Astrocyte of the cerebellum (primary cell): ENCODE measurements around the gene GALNT17.

Source experiments
- DNase-seq: peaks from one replicate; pipeline ENCODE4 v3.0.0-alpha.2; 2011; ENCODE audit warnings: low read depth
- H3K4me3 ChIP-seq: 2 replicates; pipeline ENCODE4 v1.5.1; 2011; ENCODE audit warnings: mild to moderate bottlenecking, low read depth, low read length, moderate library complexity
- in situ Hi-C: cut with HindIII; loops from 2 replicates; pipeline ENCODE4 v1.10.0; 2017; ENCODE audit warnings: low sequenced_read_pairs
- TF ChIP-seq, protein P1 (sequence below): IDR thresholded peaks from 2 replicates; pipeline ENCODE4 v1.5.1; 2012; ENCODE audit warnings: low read length, low read depth, moderate library complexity, mild to moderate bottlenecking; ENCODE audit errors: missing control alignments

The GALNT17 gene

DNA sequence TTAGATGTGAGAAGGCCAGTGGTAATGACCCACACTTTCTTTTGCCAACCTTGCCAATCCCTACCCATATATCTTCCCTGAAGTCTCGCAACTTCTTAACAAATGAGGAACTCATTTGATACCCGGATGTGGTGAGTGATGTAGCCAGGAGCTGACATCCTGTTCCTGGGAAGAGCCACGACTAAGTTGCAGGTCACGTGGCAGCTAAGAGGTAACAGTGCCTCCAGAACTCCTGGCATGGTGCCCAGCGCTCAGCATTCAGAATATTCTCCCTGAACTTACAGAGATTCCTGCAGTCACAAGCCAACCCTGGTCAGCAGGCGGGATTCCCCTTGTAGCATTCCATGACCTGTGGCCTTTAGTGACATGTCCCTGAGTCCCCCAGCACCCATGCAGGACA, 282.5 kb downstream of the GALNT17 start:
- TF ChIP-seq, protein P1, sequence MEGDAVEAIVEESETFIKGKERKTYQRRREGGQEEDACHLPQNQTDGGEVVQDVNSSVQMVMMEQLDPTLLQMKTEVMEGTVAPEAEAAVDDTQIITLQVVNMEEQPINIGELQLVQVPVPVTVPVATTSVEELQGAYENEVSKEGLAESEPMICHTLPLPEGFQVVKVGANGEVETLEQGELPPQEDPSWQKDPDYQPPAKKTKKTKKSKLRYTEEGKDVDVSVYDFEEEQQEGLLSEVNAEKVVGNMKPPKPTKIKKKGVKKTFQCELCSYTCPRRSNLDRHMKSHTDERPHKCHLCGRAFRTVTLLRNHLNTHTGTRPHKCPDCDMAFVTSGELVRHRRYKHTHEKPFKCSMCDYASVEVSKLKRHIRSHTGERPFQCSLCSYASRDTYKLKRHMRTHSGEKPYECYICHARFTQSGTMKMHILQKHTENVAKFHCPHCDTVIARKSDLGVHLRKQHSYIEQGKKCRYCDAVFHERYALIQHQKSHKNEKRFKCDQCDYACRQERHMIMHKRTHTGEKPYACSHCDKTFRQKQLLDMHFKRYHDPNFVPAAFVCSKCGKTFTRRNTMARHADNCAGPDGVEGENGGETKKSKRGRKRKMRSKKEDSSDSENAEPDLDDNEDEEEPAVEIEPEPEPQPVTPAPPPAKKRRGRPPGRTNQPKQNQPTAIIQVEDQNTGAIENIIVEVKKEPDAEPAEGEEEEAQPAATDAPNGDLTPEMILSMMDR = no peak
- no peak overlapping the region for H3K4me3 ChIP-seq
- no peak for DNase-seq
- in situ Hi-C loops = no loop called here

DNA sequence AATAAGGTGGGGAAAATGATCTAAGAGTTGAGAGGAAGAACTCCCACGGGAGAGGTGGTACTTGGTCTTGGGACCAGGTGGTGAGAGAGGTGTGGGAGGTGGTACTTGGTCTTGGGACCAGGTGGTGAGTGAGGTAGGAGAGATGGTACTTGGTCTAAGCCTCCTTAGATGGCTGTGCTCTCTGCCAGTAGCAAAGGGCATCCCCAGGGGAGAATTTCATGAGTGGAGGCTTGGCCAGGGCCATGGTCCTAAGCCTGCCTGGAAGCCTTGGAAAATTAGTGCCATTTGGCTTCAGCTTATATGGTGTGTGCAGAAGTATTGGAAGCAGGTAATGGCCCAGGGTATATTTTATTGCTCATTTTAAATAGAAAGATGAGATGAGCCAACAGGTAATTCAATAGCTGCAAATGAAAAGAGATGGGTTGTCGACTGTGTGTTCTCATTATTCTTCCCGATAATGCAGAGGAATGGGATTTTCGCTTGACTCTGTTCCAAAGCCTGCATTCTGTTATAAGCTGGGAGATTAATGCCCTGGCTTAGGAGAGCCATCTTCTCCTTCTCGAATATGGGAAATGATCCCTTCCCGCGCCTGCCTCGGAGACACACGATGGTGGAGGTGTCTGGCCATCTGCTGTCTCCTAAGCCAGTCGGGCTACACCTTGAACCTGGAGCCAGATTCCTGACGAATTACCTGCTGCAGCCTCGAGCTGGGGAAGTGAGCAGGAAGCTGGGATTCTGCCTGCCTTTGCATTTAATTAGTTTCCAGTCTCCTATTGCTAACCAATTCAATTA, 287.8 kb downstream of the GALNT17 start:
- TF ChIP-seq, protein P1 = no peak
- no peak overlapping the region for H3K4me3 ChIP-seq
- in situ Hi-C loops = no loop called here
- no peak for DNase-seq

DNA sequence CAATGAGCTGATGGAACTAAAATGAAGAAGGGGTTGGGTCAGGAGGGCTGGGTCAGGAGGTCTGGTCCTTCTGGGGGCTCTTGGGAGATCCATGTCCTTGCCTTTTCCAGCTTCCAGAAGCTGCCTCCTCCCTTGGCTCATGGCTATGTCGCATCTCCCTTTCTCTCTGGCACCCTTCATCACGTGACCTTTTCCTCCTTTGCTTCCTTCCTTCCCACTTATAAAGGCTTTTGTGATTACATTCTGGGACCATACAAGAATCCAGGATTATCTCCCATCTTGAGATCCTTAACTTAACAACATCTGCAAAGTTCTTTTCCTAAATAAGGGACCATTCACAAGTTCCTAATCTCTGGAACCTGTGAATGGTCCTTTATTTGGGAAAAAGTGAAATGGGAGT, 290.2 kb downstream of the GALNT17 start:
- no peak for DNase-seq
- TF ChIP-seq, protein P1 = no peak
- no peak overlapping the region for H3K4me3 ChIP-seq
- in situ Hi-C loops = no loop called here

DNA sequence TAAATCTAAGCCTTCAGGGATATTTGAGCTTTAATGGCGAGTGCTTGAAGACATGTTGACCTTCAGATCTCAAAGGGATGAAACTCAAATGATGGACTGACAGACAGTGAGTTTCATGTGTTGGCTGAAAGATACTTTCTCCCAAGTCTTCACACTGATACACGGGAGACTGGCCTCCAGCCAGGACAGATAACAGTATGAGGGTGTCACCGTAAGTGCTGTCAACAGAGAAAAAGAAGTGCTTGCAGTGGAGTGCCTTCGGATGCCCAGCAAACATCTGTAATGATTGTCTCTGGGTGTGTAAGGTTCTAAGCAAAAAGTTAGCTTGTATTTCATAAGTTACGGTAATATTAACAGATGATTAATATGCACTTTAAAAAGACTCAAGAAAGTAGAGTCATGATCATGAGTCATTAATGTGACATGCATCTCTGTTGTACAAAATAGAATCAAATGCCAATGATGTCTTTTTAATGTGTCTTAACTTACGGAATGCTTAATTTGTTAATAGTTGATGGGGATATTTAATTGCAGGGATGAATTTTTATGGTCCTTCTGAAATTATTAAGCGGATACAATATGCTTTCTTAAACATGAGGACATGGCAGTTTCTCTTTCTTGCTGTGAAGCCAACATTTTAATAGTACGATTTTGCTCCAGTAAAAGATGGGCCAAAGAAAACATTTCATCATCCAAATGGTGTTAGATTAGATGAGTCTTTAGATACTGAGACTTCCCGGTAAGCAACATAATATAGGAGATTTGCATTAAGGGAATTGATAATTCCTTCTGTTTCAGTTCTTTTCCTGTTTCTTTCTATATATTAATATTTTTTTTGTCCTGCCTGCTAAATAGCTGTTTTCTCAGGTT, 292.5 kb downstream of the GALNT17 start:
- H3K4me3 ChIP-seq = no peak overlapping the region
- no peak for DNase-seq
- TF ChIP-seq, protein P1 = no peak
- in situ Hi-C loops = no loop called here

DNA sequence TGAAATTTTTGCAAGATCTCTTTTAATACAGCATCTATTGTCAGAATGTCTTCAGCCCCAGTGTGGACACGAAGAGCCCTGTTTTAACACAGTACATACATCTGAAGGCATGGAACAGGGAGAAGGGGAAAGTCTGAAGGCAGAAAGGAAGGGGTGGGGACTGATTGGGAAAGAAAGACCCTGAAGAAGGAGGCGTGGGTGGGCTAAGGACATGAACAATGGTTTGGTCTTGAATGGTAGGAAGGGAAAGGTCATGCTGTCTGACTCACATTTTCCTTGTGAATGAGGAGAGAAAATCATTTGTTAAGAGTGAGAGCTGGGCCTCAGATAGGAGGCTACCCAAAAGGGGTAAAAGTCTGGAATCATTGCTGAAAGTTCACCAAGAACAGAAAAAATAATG, 297.1 kb downstream of the GALNT17 start:
- no peak for DNase-seq
- no peak overlapping the region for H3K4me3 ChIP-seq
- TF ChIP-seq, protein P1 = no peak
- in situ Hi-C loops = no loop called here

DNA sequence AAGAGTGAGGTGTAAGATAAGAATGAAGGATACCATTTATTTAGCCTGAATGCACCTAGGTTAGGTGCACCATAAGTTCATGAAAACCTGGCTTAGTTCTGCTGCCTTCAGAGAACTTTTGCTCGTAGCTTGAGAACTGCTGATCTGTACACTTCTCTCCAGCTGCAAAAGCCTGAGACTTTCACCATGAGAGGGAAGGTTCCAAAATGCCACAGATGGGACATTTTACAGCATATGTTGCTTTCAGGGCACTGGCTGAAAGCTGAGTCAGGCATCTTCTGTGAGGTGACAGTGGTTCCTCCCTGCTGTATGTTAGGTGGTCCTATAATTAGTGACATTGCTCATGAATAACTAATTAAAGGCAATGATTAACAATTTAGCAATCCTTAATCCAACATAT, 298.3 kb downstream of the GALNT17 start:
- in situ Hi-C loops = no loop called here
- no peak for DNase-seq
- no peak overlapping the region for H3K4me3 ChIP-seq
- TF ChIP-seq, protein P1 = no peak
